GM12873 (cell line): Measurements from ENCODE around the gene HNRNPA0.

Experiments
- CTCF ChIP-seq: IDR thresholded peaks from 2 replicates; pipeline ENCODE4 v1.5.1; 2012; ENCODE audit warnings: low read depth, mild to moderate bottlenecking, moderate library complexity, low read length, control low read depth; ENCODE audit not compliant: insufficient read depth; ENCODE audit errors: missing control alignments

Gene HNRNPA0

GRCh38 chr5:137737349-137738131 is 16.6 kb downstream of the HNRNPA0 start:
- TF ChIP-seq CTCF = no peak

- TF ChIP-seq CTCF = no peak
These were observed 17.7 kb downstream of the HNRNPA0 start for GRCh38 chr5:137736496-137736895.

- TF ChIP-seq CTCF = no peak
These were observed 18.4 kb downstream of the HNRNPA0 start, which contains the start of gene KLHL3 for GRCh38 chr5:137735555-137736284. Gene KLHL3 (minus strand): TSS chr5:137736089. CDS start chr5:137735646, 443 bp downstream.

GRCh38 chr5:137734962-137735554 is 19.1 kb downstream of the HNRNPA0 start:
- no peak for TF ChIP-seq CTCF

GRCh38 chr5:137734331-137734730 is 19.8 kb downstream of the HNRNPA0 start:
- TF ChIP-seq CTCF = no peak

- no peak for TF ChIP-seq CTCF
These were observed 20.2 kb downstream of the HNRNPA0 start for GRCh38 chr5:137733922-137734321.

- TF ChIP-seq CTCF = no peak
These were observed 21.2 kb downstream of the HNRNPA0 start for GRCh38 chr5:137733006-137733405.
